ENCODE data around the gene NPAS3. TPM values are rescaled to one million over a fixed set of nuclear protein-coding genes. Genes with fewer than 3 reads are reported as not detected.

NPAS3 gene
- total and polyA plus RNA-seq, 7 donors = 0.36 to 6.4 (median 4.6) TPM; not detected in 2

DNA sequence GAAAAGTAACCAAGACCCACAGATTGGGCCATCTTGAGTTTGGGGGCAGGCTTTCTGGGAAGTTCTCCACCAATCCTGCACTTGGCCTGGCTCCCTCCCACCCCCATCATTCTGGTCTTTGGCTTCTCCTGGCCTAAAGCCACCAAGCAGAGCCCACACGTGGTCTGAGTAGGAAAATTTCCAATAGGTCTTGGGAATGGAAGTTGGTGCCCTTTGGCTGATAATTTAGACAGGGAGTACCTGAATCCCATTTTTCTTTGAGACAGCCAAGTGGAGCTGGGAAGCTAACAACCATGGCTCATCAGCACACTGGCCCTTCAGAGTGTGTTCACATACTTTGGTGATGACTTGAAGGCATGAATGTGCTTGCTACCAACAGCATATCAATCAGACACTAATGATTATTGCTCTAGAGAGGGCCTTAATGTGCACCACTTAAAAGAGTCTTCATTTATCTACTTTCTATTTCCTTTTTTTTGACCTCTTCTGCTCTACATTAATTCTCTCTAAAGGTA lies 856.2 kb downstream of the NPAS3 start:
- TF ChIP-seq POLR2AphosphoS5 (IDR thresholded peaks at IDR 0.05) (no peak), POLR2A (IDR thresholded peaks at IDR 0.05) (no peak), EP300 (IDR thresholded peaks at IDR 0.05) (no peak)
- TF ChIP-seq, protein P1, sequence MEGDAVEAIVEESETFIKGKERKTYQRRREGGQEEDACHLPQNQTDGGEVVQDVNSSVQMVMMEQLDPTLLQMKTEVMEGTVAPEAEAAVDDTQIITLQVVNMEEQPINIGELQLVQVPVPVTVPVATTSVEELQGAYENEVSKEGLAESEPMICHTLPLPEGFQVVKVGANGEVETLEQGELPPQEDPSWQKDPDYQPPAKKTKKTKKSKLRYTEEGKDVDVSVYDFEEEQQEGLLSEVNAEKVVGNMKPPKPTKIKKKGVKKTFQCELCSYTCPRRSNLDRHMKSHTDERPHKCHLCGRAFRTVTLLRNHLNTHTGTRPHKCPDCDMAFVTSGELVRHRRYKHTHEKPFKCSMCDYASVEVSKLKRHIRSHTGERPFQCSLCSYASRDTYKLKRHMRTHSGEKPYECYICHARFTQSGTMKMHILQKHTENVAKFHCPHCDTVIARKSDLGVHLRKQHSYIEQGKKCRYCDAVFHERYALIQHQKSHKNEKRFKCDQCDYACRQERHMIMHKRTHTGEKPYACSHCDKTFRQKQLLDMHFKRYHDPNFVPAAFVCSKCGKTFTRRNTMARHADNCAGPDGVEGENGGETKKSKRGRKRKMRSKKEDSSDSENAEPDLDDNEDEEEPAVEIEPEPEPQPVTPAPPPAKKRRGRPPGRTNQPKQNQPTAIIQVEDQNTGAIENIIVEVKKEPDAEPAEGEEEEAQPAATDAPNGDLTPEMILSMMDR (IDR thresholded peaks at IDR 0.05) = no peak
- peaks cover 0 to 9% (median under 1%) of the 10 kb centered on the region in 3 donors for H3K27me3 ChIP-seq
- H3K27ac ChIP-seq = no peak overlapping the region
- H3K36me3 ChIP-seq = no peaks in the 10 kb centered on the region
- intact Hi-C loops (cut with DNase I) = loop anchor here (5.0 kb wide), 1 partner anchor 858 kb away; the partner anchor contains the start of gene NPAS3
- DNase-seq = no peak
- WGBS, 2 donors = 44 to 72% methylated on average over 1 of the region's 1 CpG
- H3K4me1 ChIP-seq = peaks cover 0 to 15% (median 1%) of the 10 kb centered on the region in 4 donors
- no peak overlapping the region for H3K4me3 ChIP-seq
- H3K9me3 ChIP-seq = no peaks in the 10 kb centered on the region

DNA sequence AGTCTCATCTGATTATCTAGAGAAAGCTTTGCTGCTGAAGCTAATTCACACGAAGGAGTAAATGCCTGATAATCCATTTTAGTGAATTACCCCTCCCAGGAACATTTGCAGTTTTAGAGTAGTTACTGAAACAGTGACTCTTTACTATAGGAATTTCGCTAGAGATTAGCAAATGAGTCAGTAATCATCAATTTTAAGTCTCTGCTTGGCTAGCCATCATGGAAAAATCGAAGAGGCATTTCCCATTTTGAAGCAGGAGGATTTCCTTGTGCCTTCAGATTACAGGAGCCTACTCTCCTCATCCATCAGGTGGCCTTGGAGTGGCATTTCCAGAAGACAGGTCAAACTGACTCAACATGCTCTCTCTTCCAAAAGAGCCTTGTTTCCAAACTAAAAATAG lies 857.7 kb downstream of the NPAS3 start:
- 76 to 84% methylated on average over 3 of the region's 3 CpGs for WGBS, 2 donors
- intact Hi-C loops (cut with DNase I) = no loop called here

DNA sequence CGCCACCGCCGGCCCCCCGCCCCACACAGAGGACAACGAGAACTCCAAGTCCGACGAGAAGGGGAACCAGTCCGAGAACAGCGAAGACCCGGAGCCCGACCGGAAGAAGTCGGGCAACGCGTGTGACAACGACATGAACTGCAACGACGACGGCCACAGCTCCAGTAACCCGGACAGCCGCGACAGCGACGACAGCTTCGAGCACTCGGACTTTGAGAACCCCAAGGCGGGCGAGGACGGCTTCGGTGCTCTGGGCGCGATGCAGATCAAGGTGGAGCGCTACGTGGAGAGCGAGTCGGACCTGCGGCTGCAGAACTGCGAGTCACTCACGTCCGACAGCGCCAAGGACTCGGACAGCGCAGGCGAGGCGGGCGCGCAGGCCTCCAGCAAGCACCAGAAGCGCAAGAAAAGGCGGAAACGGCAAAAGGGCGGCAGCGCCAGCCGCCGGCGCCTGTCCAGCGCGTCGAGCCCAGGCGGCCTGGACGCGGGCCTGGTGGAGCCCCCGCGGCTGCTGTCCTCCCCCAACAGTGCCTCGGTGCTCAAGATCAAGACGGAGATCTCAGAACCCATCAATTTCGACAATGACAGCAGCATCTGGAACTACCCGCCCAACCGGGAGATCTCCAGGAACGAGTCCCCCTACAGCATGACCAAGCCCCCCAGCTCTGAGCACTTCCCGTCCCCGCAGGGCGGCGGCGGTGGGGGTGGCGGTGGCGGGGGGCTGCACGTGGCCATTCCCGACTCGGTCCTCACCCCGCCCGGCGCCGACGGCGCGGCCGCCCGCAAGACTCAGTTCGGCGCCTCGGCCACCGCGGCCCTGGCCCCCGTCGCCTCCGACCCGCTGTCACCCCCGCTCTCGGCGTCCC lies 861.3 kb downstream of the NPAS3 start:
- 31 to 37% methylated on average over 100 of the region's 100 CpGs for WGBS, 2 donors
- TF ChIP-seq POLR2A (IDR thresholded peaks at IDR 0.05) = no peak
- no peak for TF ChIP-seq EP300 (IDR thresholded peaks at IDR 0.05)
- TF ChIP-seq, protein P1 (IDR thresholded peaks at IDR 0.05) = no peak
- TF ChIP-seq POLR2AphosphoS5 (IDR thresholded peaks at IDR 0.05) = no peak
- H3K9me3 ChIP-seq = no peaks in the 10 kb centered on the region
- H3K4me3 ChIP-seq = peak overlapping the region in 3 of 4 donors; percentile 2 to 30 (median 30)
- H3K4me1 ChIP-seq = no peaks in the 10 kb centered on the region
- intact Hi-C loops (cut with DNase I) = no loop called here
- H3K27me3 ChIP-seq = peaks cover 4 to 24% (median 5%) of the 10 kb centered on the region in 3 donors
- no peak for DNase-seq
- H3K36me3 ChIP-seq = no peaks in the 10 kb centered on the region
- no peak overlapping the region for H3K27ac ChIP-seq

More for the DNA sequence above, 857.7 kb downstream of the NPAS3 start:
- Histone ChIP-seq H3K4me1 (peaks cover 0 to 15% (median 1%) of the 10 kb centered on the region in 4 donors), H3K27ac (no peak overlapping the region), H3K9me3 (no peaks in the 10 kb centered on the region), H3K36me3 (no peaks in the 10 kb centered on the region), H3K4me3 (no peak overlapping the region), H3K27me3 (peaks cover 4 to 24% (median 5%) of the 10 kb centered on the region in 3 donors)
- TF ChIP-seq POLR2AphosphoS5 (IDR thresholded peaks at IDR 0.05) = no peak
- no peak for TF ChIP-seq EP300 (IDR thresholded peaks at IDR 0.05)
- TF ChIP-seq, protein P1 (IDR thresholded peaks at IDR 0.05) = no peak
- no peak for TF ChIP-seq POLR2A (IDR thresholded peaks at IDR 0.05)
- DNase-seq = no peak

DNA sequence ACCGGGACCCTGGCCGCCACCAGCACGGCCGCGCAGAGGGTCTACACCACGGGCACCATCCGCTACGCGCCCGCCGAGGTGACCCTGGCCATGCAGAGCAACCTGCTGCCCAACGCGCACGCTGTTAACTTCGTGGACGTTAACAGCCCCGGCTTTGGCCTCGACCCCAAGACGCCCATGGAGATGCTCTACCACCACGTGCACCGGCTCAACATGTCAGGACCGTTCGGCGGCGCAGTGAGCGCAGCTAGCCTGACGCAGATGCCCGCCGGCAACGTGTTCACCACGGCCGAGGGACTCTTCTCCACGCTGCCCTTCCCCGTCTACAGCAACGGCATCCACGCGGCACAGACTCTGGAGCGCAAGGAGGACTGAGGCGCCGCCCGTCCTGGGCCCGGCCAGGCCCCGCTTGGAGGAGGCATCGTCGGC lies 862.1 kb downstream of the NPAS3 start:
- Histone ChIP-seq H3K36me3 (no peaks in the 10 kb centered on the region), H3K9me3 (no peaks in the 10 kb centered on the region), H3K27ac (no peak overlapping the region), H3K27me3 (peaks cover 4 to 24% (median 5%) of the 10 kb centered on the region in 3 donors), H3K4me3 (peak overlapping the region in 2 of 4 donors; percentile 30), H3K4me1 (no peaks in the 10 kb centered on the region)
- 49 to 54% methylated on average over 45 of the region's 45 CpGs for whole genome bisulfite sequencing, 2 donors
- intact Hi-C loops (cut with DNase I) = no loop called here
- DNase-seq = no peak
- TF ChIP-seq POLR2AphosphoS5 (IDR thresholded peaks at IDR 0.05) (no peak), POLR2A (IDR thresholded peaks at IDR 0.05) (no peak), EP300 (IDR thresholded peaks at IDR 0.05) (no peak)
- TF ChIP-seq, protein P1 (IDR thresholded peaks at IDR 0.05) = no peak

All from sigmoid colon (tissue), 7 donors.